Astrocyte of the cerebellum (primary cell): ENCODE data around the gene BDNF.
A peak's percentile ranks its signal among the peaks of the same experiment; 100 is the strongest.

Experiments
- DNase-seq: peaks from one replicate; pipeline ENCODE4 v3.0.0-alpha.2; 2011; ENCODE audit warnings: low read depth
- H3K4me3 ChIP-seq: 2 replicates; pipeline ENCODE4 v1.5.1; 2011; ENCODE audit warnings: mild to moderate bottlenecking, low read depth, low read length, moderate library complexity
- CTCF ChIP-seq: IDR thresholded peaks from 2 replicates; pipeline ENCODE4 v1.5.1; 2012; ENCODE audit warnings: low read length, low read depth, moderate library complexity, mild to moderate bottlenecking; ENCODE audit errors: missing control alignments
- in situ Hi-C: cut with HindIII; loops from 2 replicates; pipeline ENCODE4 v1.10.0; 2017; ENCODE audit warnings: low sequenced_read_pairs

Gene BDNF

GRCh38 chr11:27722953-27723344 lies 22.7 kb upstream of the BDNF start:
- in situ Hi-C loops = loop anchor here (10.0 kb wide), 1 partner anchor 202 kb away; no protein-coding TSS in a partner anchor
- peak; percentile 12 for TF ChIP-seq CTCF
- DNase-seq = no peak
- peak overlapping the region; percentile 67 for H3K4me3 ChIP-seq

- peak overlapping the region; percentile 67 for H3K4me3 ChIP-seq
- no peak for DNase-seq
- in situ Hi-C loops = loop anchor here (10.0 kb wide), 1 partner anchor 202 kb away; no protein-coding TSS in a partner anchor
- TF ChIP-seq CTCF = no peak
These were observed 22.1 kb upstream of the BDNF start for GRCh38 chr11:27722117-27722952.

GRCh38 chr11:27721264-27722116 lies 21.2 kb upstream of the BDNF start:
- in situ Hi-C loops = loop anchor here (10.0 kb wide), 1 partner anchor 203 kb away; no protein-coding TSS in a partner anchor
- peak overlapping the region; percentile 67 for H3K4me3 ChIP-seq
- no peak for DNase-seq
- TF ChIP-seq CTCF = no peak

GRCh38 chr11:27720277-27720830 lies 20.1 kb upstream of the BDNF start:
- peak; percentile 39 for TF ChIP-seq CTCF
- DNase-seq = no peak
- in situ Hi-C loops = loop anchor here (10.0 kb wide), 1 partner anchor 204 kb away; no protein-coding TSS in a partner anchor
- H3K4me3 ChIP-seq = no peak overlapping the region

- H3K4me3 ChIP-seq = peak overlapping the region; percentile 72
- in situ Hi-C loops = no loop called here
- no peak for DNase-seq
- no peak for TF ChIP-seq CTCF
These were observed 19.3 kb upstream of the BDNF start for GRCh38 chr11:27719546-27719925.

GRCh38 chr11:27718863-27719545 lies 18.7 kb upstream of the BDNF start:
- H3K4me3 ChIP-seq = peak overlapping the region; percentile 72
- DNase-seq = no peak
- in situ Hi-C loops = no loop called here
- no peak for TF ChIP-seq CTCF
